ENCODE results near the gene ARHGAP15.

ARHGAP15 gene

DNA sequence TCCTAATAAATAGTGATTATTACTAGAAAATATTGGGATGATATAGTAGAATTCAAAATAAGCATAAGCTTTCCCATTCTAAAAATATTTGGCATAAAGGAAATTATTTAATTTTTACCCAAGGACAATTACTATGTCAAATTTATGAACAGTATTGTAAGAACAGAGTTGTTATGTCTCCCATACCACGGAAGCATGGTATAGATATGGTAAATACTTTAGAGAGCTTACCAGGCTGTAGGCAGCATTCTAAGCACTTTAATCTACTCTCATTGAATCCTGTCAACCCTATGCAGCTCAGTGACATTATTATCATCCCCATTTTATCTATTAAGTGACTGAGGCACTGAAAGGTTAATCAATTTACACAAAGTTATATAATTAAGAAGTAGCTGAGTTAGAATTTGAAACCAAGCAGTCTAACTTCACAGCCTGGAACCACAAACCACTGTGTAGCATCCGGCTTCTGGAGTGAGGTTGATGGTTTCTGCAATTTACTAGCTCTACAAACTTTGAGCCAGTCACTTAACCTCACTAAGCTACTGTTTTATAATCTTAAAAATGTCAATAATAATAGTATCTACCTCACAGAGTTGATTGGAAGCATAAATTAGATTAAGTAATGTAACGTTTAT lies 323.7 kb downstream of the ARHGAP15 start:
- DNase-seq: no peak

DNA sequence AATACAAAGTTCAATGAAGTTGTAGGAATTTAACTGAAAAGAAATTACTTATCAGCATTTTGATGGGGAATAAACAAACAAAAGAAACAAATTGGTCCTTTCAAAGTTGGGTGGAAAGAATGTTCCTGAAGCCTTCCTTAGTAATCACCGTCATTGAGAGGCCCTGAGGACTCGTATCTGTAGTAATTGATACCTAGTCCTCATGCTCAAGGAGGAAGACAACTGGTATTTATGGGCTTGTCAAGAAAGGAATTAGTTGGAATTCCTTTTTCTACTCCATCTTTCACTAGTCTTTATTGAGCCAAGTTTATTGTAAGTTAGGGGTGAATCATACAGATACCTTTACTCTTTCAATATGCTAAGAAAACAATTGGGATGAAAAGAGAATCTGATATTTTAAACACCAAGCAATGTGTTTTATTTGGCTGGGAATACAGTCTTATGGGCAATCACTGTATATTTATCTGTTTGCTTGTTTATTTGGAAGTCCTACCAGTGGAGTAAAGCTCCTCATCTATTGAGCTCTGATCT lies 324.8 kb downstream of the ARHGAP15 start:
- no peak for DNase-seq

DNA sequence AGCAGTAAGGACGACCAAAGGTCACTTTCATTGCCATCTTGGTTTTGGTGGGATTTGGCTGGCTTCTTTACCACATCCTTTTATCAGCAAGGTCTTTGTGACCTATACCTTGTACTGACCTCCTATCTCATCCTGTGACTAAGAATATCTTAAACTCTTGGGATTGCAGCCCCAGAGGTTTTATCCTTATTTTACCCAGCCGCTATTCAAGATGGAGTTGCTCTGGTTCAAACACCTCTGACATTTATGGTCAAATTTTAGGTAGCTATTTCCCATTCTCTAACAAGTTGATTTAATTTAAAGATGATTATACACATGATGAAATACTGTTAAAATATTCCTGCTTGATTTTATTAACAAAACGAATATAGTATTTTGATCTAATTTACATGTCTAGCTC lies 326.1 kb downstream of the ARHGAP15 start:
- DNase-seq: no peak

DNA sequence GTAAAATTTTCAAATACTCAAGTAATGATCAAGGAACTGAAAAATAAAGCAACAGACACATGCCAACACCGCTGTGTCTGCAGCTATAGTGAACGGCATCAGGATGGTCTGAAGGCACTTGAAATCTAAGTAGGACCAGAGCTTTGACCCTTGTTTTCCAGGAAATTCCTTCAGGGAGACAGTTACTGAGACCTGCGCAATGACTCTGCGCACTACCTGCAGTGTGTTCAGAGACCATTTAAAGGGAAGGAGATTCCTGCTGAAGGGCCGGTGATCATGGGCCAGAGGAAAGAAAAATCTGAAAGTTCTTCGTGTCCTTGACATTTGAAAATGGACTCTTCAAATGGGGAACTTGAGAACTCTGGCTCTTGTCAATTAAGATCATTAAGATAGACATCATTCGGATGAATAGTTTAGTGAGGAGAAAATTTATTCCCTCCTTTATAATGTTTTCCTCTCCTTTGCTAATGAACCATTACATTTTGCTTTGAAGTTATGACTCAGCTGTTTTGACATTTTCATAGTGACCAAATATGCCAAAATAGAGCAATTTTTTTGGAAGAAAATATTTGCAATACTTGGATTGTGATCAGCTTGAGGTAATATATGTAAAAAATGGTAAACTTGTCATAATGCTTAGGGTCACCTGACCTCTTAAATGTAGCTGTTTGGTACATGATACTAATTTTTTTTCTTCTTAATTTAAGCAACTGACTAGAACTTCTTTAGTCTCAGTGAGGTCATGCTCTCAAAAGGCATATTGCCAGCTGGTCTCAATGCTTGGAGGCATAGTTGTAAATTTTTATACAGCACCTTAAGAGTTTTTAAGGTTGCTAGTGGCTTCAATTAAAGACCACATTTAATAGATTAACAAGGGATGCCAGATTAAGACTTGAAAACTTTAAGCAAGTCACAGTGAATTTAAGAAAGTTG lies 329.3 kb downstream of the ARHGAP15 start:
- DNase-seq: no peak

- DNase-seq: no peak
Measured at GRCh38 chr2:143460382-143460781, 331.2 kb downstream of the ARHGAP15 start.

GRCh38 chr2:143463719-143464118 lies 334.5 kb downstream of the ARHGAP15 start:
- no peak for DNase-seq

GRCh38 chr2:143466391-143466790 lies 337.2 kb downstream of the ARHGAP15 start:
- DNase-seq: no peak

GRCh38 chr2:143467011-143467410 lies 337.8 kb downstream of the ARHGAP15 start:
- DNase-seq: no peak

GRCh38 chr2:143468341-143468888 lies 339.2 kb downstream of the ARHGAP15 start:
- DNase-seq: no peak

GRCh38 chr2:143469323-143469722 lies 340.1 kb downstream of the ARHGAP15 start:
- no peak for DNase-seq

GRCh38 chr2:143471550-143471949 lies 342.3 kb downstream of the ARHGAP15 start:
- DNase-seq: no peak

DNA sequence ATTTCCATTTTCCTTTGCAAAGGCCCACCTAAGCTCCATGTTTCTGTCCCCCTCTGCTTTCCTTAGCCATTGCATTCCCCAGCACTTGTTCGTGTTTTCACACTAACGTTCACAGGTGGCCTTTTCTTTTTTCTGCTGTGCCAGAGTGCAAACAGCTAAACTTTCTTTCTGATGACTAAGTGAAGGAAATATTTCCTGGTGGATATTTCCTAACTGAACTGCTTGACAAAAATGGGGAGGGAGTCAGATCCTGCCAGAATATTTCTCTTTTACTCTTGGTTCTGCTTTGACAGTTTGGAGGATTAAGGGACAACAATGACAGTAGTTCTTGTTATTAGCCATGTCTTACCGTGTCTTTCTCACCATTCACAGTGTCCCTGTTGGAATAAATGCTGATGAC lies 344.0 kb downstream of the ARHGAP15 start:
- no peak for DNase-seq

DNA sequence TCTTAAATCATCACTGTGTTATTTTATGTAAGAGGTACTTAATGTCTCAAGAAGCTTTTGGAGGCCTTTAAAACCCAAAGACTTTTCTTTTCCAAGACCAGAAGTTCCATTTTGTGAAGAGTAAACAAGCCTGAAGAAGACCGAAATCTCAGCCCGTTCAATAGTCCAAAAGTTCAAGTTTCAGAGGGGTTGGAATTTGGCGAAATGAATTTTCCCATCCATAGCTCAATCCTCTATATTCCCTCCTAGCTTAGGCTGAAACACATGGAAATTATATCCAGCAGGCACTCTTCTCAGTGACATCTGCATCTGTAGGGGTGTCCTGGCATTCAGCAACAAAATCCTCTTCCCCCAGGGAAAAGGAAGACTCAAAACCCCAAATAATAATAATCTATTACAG lies 344.6 kb downstream of the ARHGAP15 start:
- DNase-seq: no peak

- DNase-seq: no peak
Measured at GRCh38 chr2:143474586-143474985, 345.4 kb downstream of the ARHGAP15 start.

DNA sequence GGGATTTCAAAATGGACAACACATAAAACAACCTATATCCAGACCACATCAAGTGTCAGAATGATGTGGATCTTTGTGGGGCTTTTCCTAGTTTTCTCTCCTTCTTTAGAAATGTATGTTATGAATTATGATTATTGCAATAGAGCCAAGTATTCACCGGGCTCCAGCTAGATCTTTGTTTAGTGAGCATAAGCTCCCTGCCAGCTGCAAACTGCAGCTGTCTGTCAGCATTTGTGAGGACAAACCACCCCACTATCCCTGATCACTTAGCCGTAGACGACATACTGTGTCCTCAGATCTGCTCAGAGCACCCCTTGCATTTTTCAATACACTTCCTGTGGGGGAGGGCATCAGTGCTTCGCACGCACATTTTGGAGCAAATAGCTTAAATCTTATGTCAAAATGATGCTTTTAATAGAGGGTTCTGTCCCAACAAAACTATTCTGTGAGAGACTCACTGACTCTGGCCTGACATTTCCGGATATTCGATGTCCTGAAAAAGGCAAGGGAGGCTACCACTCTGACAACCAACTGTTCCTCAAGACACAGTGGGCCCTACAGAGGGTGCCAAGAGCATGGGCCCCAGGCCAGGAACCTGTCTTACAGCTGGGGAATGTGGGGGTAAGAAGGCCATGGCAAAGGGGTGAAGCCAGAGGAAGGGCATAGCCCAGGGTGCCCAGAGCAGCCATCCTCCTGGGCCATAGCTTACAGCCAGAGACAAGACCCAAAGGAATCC lies 346.0 kb downstream of the ARHGAP15 start:
- no peak for DNase-seq

- no peak for DNase-seq
Measured at GRCh38 chr2:143476336-143477087, 347.3 kb downstream of the ARHGAP15 start.

- no peak for DNase-seq
Measured at GRCh38 chr2:143477714-143478443, 348.7 kb downstream of the ARHGAP15 start.

GRCh38 chr2:143480086-143480485 lies 350.9 kb downstream of the ARHGAP15 start:
- DNase-seq: no peak

DNA sequence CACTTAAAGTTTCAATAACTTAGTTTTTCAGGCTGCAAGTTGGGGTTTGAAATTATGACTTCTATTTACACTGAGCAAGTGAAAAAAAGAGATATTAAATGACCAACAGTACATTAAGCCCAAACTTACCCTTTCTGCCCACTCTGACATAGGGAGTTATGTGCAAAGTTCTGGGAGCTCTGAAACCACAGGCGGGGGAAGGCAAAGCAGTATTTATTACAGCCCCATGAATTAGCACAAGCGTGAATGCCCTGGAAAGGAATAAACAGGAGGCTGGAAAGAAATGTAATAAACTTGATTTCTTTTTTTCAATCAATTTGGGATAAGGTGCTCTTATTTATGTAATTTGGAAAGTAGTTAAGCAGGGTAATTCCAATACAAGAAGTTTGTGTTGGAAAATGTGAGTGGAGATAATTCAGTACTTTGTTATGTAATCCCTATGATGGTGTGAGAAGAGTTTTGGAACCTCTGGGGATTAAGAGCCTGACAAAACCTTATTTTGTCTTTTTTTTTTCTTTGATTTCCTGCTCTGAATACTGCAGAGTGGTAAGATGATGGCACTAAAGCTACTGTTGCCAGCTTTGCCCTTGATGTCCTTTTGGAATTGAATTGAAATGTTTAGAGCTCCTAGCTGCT lies 351.5 kb downstream of the ARHGAP15 start:
- DNase-seq: no peak

GRCh38 chr2:143481237-143481623 lies 352.0 kb downstream of the ARHGAP15 start:
- DNase-seq: no peak

All from hypothalamus (tissue), 51 donors.